ENCODE measurements around the gene TMPRSS11A.
A peak's percentile ranks its signal among the peaks of the same experiment; 100 is the strongest.

The TMPRSS11A gene

GRCh38 chr4:67909905-67910584 lies 53.2 kb downstream of the TMPRSS11A start:
- TF ChIP-seq CTCF (IDR thresholded peaks at IDR 0.05; ENCODE audit: low read depth, low read length) (peak; percentile 67), EZH2phosphoT487 (IDR thresholded peaks at IDR 0.05; ENCODE audit: low read depth) (no peak)
- Histone ChIP-seq H3K4me3 (ENCODE audit: low read length) (no peak overlapping the region), H3K79me2 (ENCODE audit: low read length) (no peaks in the 10 kb centered on the region), H3K4me1 (ENCODE audit: low read length) (peaks cover 9% of the 10 kb centered on the region; the same call in 1 of the 2 replicates), H2AFZ (ENCODE audit: low read depth, low read length) (no peak overlapping the region), H4K20me1 (ENCODE audit: insufficient read depth, low read length) (no peaks in the 10 kb centered on the region), H3K4me2 (ENCODE audit: low read length) (no peak overlapping the region), H3K27ac (ENCODE audit: low read length) (no peak overlapping the region), H3K27me3 (ENCODE audit: low read depth, low read length) (no peaks in the 10 kb centered on the region), H3K36me3 (replicated peaks; ENCODE audit: low read depth, low read length) (no peaks in the 10 kb centered on the region), H3K9me3 (ENCODE audit: insufficient read depth, low read length) (no peaks in the 10 kb centered on the region), H3K9ac (ENCODE audit: low read length) (no peak overlapping the region)

GRCh38 chr4:67907650-67908049 lies 55.6 kb downstream of the TMPRSS11A start:
- H3K9ac ChIP-seq (ENCODE audit: low read length) = no peak overlapping the region
- no peak overlapping the region for H3K4me3 ChIP-seq (ENCODE audit: low read length)
- H3K27me3 ChIP-seq (ENCODE audit: low read depth, low read length) = no peaks in the 10 kb centered on the region
- no peak overlapping the region for H2AFZ ChIP-seq (ENCODE audit: low read depth, low read length)
- H3K36me3 ChIP-seq (replicated peaks; ENCODE audit: low read depth, low read length) = no peaks in the 10 kb centered on the region
- H3K4me1 ChIP-seq (ENCODE audit: low read length) = peaks cover 9% of the 10 kb centered on the region; the same call in 1 of the 2 replicates
- no peaks in the 10 kb centered on the region for H4K20me1 ChIP-seq (ENCODE audit: insufficient read depth, low read length)
- H3K27ac ChIP-seq (ENCODE audit: low read length) = no peak overlapping the region
- no peaks in the 10 kb centered on the region for H3K9me3 ChIP-seq (ENCODE audit: insufficient read depth, low read length)
- H3K79me2 ChIP-seq (ENCODE audit: low read length) = no peaks in the 10 kb centered on the region
- TF ChIP-seq EZH2phosphoT487 (IDR thresholded peaks at IDR 0.05; ENCODE audit: low read depth) (no peak), CTCF (IDR thresholded peaks at IDR 0.05; ENCODE audit: low read depth, low read length) (no peak)
- H3K4me2 ChIP-seq (ENCODE audit: low read length) = no peak overlapping the region

- no peak overlapping the region for H3K4me2 ChIP-seq (ENCODE audit: low read length)
- H4K20me1 ChIP-seq (ENCODE audit: insufficient read depth, low read length) = no peaks in the 10 kb centered on the region
- H3K4me3 ChIP-seq (ENCODE audit: low read length) = no peak overlapping the region
- H3K27me3 ChIP-seq (ENCODE audit: low read depth, low read length) = no peaks in the 10 kb centered on the region
- H3K79me2 ChIP-seq (ENCODE audit: low read length) = no peaks in the 10 kb centered on the region
- H3K27ac ChIP-seq (ENCODE audit: low read length) = no peak overlapping the region
- H3K9me3 ChIP-seq (ENCODE audit: insufficient read depth, low read length) = no peaks in the 10 kb centered on the region
- TF ChIP-seq EZH2phosphoT487 (IDR thresholded peaks at IDR 0.05; ENCODE audit: low read depth) (no peak), CTCF (IDR thresholded peaks at IDR 0.05; ENCODE audit: low read depth, low read length) (no peak)
- H3K9ac ChIP-seq (ENCODE audit: low read length) = no peak overlapping the region
- no peaks in the 10 kb centered on the region for H3K36me3 ChIP-seq (replicated peaks; ENCODE audit: low read depth, low read length)
- no peak overlapping the region for H2AFZ ChIP-seq (ENCODE audit: low read depth, low read length)
- H3K4me1 ChIP-seq (ENCODE audit: low read length) = no peaks in the 10 kb centered on the region
These were observed 64.2 kb downstream of the TMPRSS11A start for GRCh38 chr4:67899096-67899495.

- Histone ChIP-seq H3K27me3 (ENCODE audit: low read depth, low read length) (no peaks in the 10 kb centered on the region), H3K27ac (ENCODE audit: low read length) (no peak overlapping the region), H3K36me3 (replicated peaks; ENCODE audit: low read depth, low read length) (no peaks in the 10 kb centered on the region), H3K4me3 (ENCODE audit: low read length) (no peak overlapping the region), H3K4me2 (ENCODE audit: low read length) (no peak overlapping the region), H3K9me3 (ENCODE audit: insufficient read depth, low read length) (no peaks in the 10 kb centered on the region), H3K4me1 (ENCODE audit: low read length) (no peaks in the 10 kb centered on the region; the same call in 1 of the 2 replicates), H3K9ac (ENCODE audit: low read length) (no peak overlapping the region), H2AFZ (ENCODE audit: low read depth, low read length) (no peak overlapping the region), H4K20me1 (ENCODE audit: insufficient read depth, low read length) (no peaks in the 10 kb centered on the region), H3K79me2 (ENCODE audit: low read length) (no peaks in the 10 kb centered on the region)
- TF ChIP-seq EZH2phosphoT487 (IDR thresholded peaks at IDR 0.05; ENCODE audit: low read depth) (no peak), CTCF (IDR thresholded peaks at IDR 0.05; ENCODE audit: low read depth, low read length) (no peak)
These were observed 65.6 kb downstream of the TMPRSS11A start for GRCh38 chr4:67897686-67898085.
